NCI-H2029 treated with DMSO at 0.1 percent for 48 hours (cell line): ENCODE data around the gene IRS1.

Experiments
- DNase-seq: peaks from one replicate; lab custom pipeline; 2025; lab: John Stamatoyannopoulos, UW

IRS1 gene

GRCh38 chr2:226691255-226691654 lies 108.4 kb downstream of the IRS1 start:
- DNase-seq = no peak

DNA sequence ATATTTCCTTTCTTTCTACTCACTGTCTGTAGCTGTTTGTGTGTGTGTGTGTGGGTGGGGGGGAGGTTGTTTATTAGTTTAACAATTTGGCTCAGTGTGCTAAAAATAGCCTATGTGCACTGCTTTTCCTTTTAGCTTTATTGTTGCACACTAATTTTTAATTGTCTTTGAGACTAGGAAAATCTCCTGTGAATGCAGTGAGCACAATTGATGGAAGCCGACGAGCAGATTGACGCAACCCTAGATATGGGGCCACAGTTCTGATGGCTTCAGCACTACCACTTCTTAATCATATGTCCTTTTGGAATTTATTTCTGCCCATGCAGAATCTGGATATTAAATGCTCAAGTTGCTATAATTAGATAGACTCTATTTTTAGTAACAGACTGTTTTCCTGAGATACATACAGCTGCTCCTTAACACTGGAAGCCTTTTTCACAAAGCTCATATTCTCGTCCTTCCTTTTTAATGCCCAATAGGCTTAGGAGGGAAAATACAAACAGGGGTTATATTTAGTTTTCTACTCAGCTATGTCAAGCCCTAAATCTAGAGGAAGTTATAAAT lies 109.1 kb downstream of the IRS1 start:
- no peak for DNase-seq

GRCh38 chr2:226687641-226688253 lies 111.9 kb downstream of the IRS1 start:
- peak; percentile 60 for DNase-seq

- no peak for DNase-seq
Observed at GRCh38 chr2:226684563-226684959, 115.1 kb downstream of the IRS1 start.

DNA sequence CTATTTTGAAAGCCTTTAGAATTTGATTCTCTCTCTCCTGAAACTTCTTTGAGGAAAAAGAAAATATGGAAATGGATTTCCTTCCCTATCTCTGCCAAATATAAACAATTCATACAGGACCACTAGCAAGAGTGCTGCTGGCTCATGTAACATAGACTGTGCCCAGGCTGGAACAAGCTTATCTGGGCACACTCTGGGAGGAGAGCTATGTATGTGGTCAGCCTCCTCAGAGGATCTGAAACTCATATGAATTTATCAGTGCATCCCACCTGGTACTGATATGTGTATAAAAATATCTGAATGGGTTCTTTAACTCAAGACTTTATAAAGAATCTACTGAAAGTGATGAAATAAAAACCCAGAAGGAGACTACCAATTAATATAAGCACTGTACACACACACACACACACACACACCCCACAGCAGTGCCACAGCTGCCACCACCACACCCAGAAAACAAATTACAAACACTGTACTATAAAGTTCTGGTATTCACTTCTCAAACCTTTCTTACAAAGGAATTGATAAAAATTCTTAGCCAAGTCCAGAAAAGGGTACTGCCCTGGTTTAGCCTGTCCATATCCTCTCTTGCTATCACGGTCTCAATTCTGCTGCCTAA lies 115.6 kb downstream of the IRS1 start:
- DNase-seq = no peak

- DNase-seq = no peak
Observed at GRCh38 chr2:226683196-226683595, 116.4 kb downstream of the IRS1 start.
